ENCODE results near the gene SLC2A11. TPM values are rescaled to one million over a fixed set of nuclear protein-coding genes. Genes with fewer than 3 reads are reported as not detected.

Gene SLC2A11
- total RNA-seq, 1 donor, result 15.1 TPM

GRCh38 chr22:23892706-23893105 is 35.0 kb downstream of the SLC2A11 start:
- no peak for TF ChIP-seq CTCF (IDR thresholded peaks at IDR 0.05; ENCODE audit: insufficient read depth, low read depth, low read length)
- H3K4me3 ChIP-seq (ENCODE audit: low read depth, low read length), result no peak overlapping the region
- DNase-seq (ENCODE audit: low read depth), result no peak

- DNase-seq (ENCODE audit: low read depth), result no peak
- H3K4me3 ChIP-seq (ENCODE audit: low read depth, low read length), result peak overlapping the region; percentile 75
- TF ChIP-seq CTCF (IDR thresholded peaks at IDR 0.05; ENCODE audit: insufficient read depth, low read depth, low read length), result no peak
Observed at GRCh38 chr22:23893121-23893944, 35.7 kb downstream of the SLC2A11 start.

GRCh38 chr22:23893945-23894709 is 36.5 kb downstream of the SLC2A11 start, which contains the start of gene MIF:
TSS of gene MIF (plus strand) at chr22:23894383. CDS start at chr22:23894475, 92 bp downstream.
- DNase-seq (ENCODE audit: low read depth), result peak; percentile 93

GRCh38 chr22:23894710-23895598 is 37.3 kb downstream of the SLC2A11 start:
- peak; percentile 31 for TF ChIP-seq CTCF (IDR thresholded peaks at IDR 0.05; ENCODE audit: insufficient read depth, low read depth, low read length)
- H3K4me3 ChIP-seq (ENCODE audit: low read depth, low read length), result peak overlapping the region; percentile 75
- DNase-seq (ENCODE audit: low read depth), result peak; percentile 80

More at GRCh38 chr22:23893945-23894709, 36.5 kb downstream of the SLC2A11 start, which contains the start of gene MIF:
- H3K4me3 ChIP-seq (ENCODE audit: low read depth, low read length), result peak within 1 kb of the TSS; percentile 75
- TF ChIP-seq CTCF (IDR thresholded peaks at IDR 0.05; ENCODE audit: insufficient read depth, low read depth, low read length), result peak; percentile 75

- DNase-seq (ENCODE audit: low read depth), result no peak
- no peak for TF ChIP-seq CTCF (IDR thresholded peaks at IDR 0.05; ENCODE audit: insufficient read depth, low read depth, low read length)
Observed at GRCh38 chr22:23895599-23896144, 38.0 kb downstream of the SLC2A11 start.

GRCh38 chr22:23896166-23896522 is 38.5 kb downstream of the SLC2A11 start:
- no peak for DNase-seq (ENCODE audit: low read depth)
- no peak overlapping the region for H3K4me3 ChIP-seq (ENCODE audit: low read depth, low read length)
- no peak for TF ChIP-seq CTCF (IDR thresholded peaks at IDR 0.05; ENCODE audit: insufficient read depth, low read depth, low read length)

More at GRCh38 chr22:23895599-23896144, 38.0 kb downstream of the SLC2A11 start:
- peak overlapping the region; percentile 75 for H3K4me3 ChIP-seq (ENCODE audit: low read depth, low read length)
